Muscle layer of duodenum (tissue), 2 donors: ENCODE results near the gene NPAS3.

Experiments
- H3K27ac ChIP-seq: one replicate; pipeline ENCODE4 v1.7.0; 2013; ENCODE audit warnings: mild to moderate bottlenecking, low read length
- H3K27me3 ChIP-seq: one replicate; pipeline ENCODE4 v1.7.0; 2013; ENCODE audit warnings: low read depth, mild to moderate bottlenecking, control low read depth, low read length
- H3K36me3 ChIP-seq, 2 donors: one replicate each; pipeline ENCODE4 v1.7.0; 2013; ENCODE audit warnings: low read length in 2 of 2, control low read depth in 1 of 2, mild to moderate bottlenecking in 1 of 2; ENCODE audit not compliant: insufficient read depth in 2 of 2, control insufficient read depth in 1 of 2
- H3K4me1 ChIP-seq, 2 donors: one replicate each; pipeline ENCODE4 v1.7.0; 2013; ENCODE audit warnings: low read length in 2 of 2, mild to moderate bottlenecking in 2 of 2, control low read depth in 1 of 2, moderate library complexity in 1 of 2; ENCODE audit not compliant: insufficient read depth in 2 of 2, control insufficient read depth in 1 of 2
- H3K4me3 ChIP-seq, 2 donors: one replicate each; pipeline ENCODE4 v1.7.0; 2013; ENCODE audit warnings: low read length in 2 of 2, low read depth in 1 of 2, mild to moderate bottlenecking in 1 of 2
- H3K9me3 ChIP-seq, 2 donors: one replicate each; pipeline ENCODE4 v1.7.0; 2013; ENCODE audit warnings: low read length in 2 of 2, control low read depth in 1 of 2, mild to moderate bottlenecking in 1 of 2; ENCODE audit not compliant: control insufficient read depth in 1 of 2
- donor health status: healthy.

Gene NPAS3

GRCh38 chr14:33610121-33610520, 671.4 kb downstream of the NPAS3 start:
- no peaks in the 10 kb centered on the region for H3K27me3 ChIP-seq
- H3K27ac ChIP-seq = no peak overlapping the region
- no peak overlapping the region for H3K4me3 ChIP-seq
- H3K36me3 ChIP-seq = no peaks in the 10 kb centered on the region
- no peaks in the 10 kb centered on the region for H3K9me3 ChIP-seq
- no peaks in the 10 kb centered on the region for H3K4me1 ChIP-seq

GRCh38 chr14:33611405-33612196, 672.9 kb downstream of the NPAS3 start:
- Histone ChIP-seq H3K9me3 (no peaks in the 10 kb centered on the region), H3K27me3 (no peaks in the 10 kb centered on the region), H3K27ac (no peak overlapping the region), H3K4me1 (no peaks in the 10 kb centered on the region), H3K4me3 (no peak overlapping the region), H3K36me3 (no peaks in the 10 kb centered on the region)

- no peaks in the 10 kb centered on the region for H3K9me3 ChIP-seq
- H3K4me1 ChIP-seq = no peaks in the 10 kb centered on the region
- no peak overlapping the region for H3K4me3 ChIP-seq
- no peaks in the 10 kb centered on the region for H3K36me3 ChIP-seq
- no peak overlapping the region for H3K27ac ChIP-seq
- no peaks in the 10 kb centered on the region for H3K27me3 ChIP-seq
Measured at GRCh38 chr14:33612197-33612505, 673.5 kb downstream of the NPAS3 start.

- Histone ChIP-seq H3K27me3 (no peaks in the 10 kb centered on the region), H3K4me1 (no peaks in the 10 kb centered on the region), H3K9me3 (no peaks in the 10 kb centered on the region), H3K36me3 (no peaks in the 10 kb centered on the region), H3K4me3 (no peak overlapping the region), H3K27ac (no peak overlapping the region)
Measured at GRCh38 chr14:33617154-33617553, 678.5 kb downstream of the NPAS3 start.

- H3K36me3 ChIP-seq = no peaks in the 10 kb centered on the region
- H3K27ac ChIP-seq = no peak overlapping the region
- H3K4me3 ChIP-seq = no peak overlapping the region
- no peaks in the 10 kb centered on the region for H3K27me3 ChIP-seq
- no peaks in the 10 kb centered on the region for H3K9me3 ChIP-seq
- no peaks in the 10 kb centered on the region for H3K4me1 ChIP-seq
Measured at GRCh38 chr14:33618361-33619105, 679.9 kb downstream of the NPAS3 start.

GRCh38 chr14:33622496-33622895, 683.8 kb downstream of the NPAS3 start:
- Histone ChIP-seq H3K27ac (no peak overlapping the region), H3K4me3 (no peak overlapping the region), H3K9me3 (no peaks in the 10 kb centered on the region), H3K36me3 (no peaks in the 10 kb centered on the region), H3K27me3 (no peaks in the 10 kb centered on the region), H3K4me1 (no peaks in the 10 kb centered on the region)

- H3K9me3 ChIP-seq = no peaks in the 10 kb centered on the region
- H3K27ac ChIP-seq = no peak overlapping the region
- no peaks in the 10 kb centered on the region for H3K4me1 ChIP-seq
- no peaks in the 10 kb centered on the region for H3K27me3 ChIP-seq
- no peaks in the 10 kb centered on the region for H3K36me3 ChIP-seq
- H3K4me3 ChIP-seq = no peak overlapping the region
Measured at GRCh38 chr14:33629792-33630191, 691.1 kb downstream of the NPAS3 start.

- H3K9me3 ChIP-seq = no peaks in the 10 kb centered on the region
- no peak overlapping the region for H3K27ac ChIP-seq
- no peak overlapping the region for H3K4me3 ChIP-seq
- no peaks in the 10 kb centered on the region for H3K4me1 ChIP-seq
- no peaks in the 10 kb centered on the region for H3K27me3 ChIP-seq
- no peaks in the 10 kb centered on the region for H3K36me3 ChIP-seq
Measured at GRCh38 chr14:33631021-33631420, 692.3 kb downstream of the NPAS3 start.

- Histone ChIP-seq H3K27ac (no peak overlapping the region), H3K9me3 (no peaks in the 10 kb centered on the region), H3K4me1 (no peaks in the 10 kb centered on the region), H3K4me3 (no peak overlapping the region), H3K27me3 (no peaks in the 10 kb centered on the region), H3K36me3 (no peaks in the 10 kb centered on the region)
Measured at GRCh38 chr14:33631441-33631840, 692.8 kb downstream of the NPAS3 start.

GRCh38 chr14:33634631-33635030, 696.0 kb downstream of the NPAS3 start:
- Histone ChIP-seq H3K27me3 (no peaks in the 10 kb centered on the region), H3K9me3 (no peaks in the 10 kb centered on the region), H3K4me1 (no peaks in the 10 kb centered on the region), H3K27ac (no peak overlapping the region), H3K4me3 (no peak overlapping the region), H3K36me3 (no peaks in the 10 kb centered on the region)

GRCh38 chr14:33636716-33637115, 698.0 kb downstream of the NPAS3 start:
- no peak overlapping the region for H3K27ac ChIP-seq
- H3K4me3 ChIP-seq = no peak overlapping the region
- no peaks in the 10 kb centered on the region for H3K36me3 ChIP-seq
- H3K9me3 ChIP-seq = no peaks in the 10 kb centered on the region
- H3K27me3 ChIP-seq = no peaks in the 10 kb centered on the region
- no peaks in the 10 kb centered on the region for H3K4me1 ChIP-seq

GRCh38 chr14:33642080-33642479, 703.4 kb downstream of the NPAS3 start:
- Histone ChIP-seq H3K9me3 (no peaks in the 10 kb centered on the region), H3K27me3 (no peaks in the 10 kb centered on the region), H3K27ac (no peak overlapping the region), H3K4me1 (no peaks in the 10 kb centered on the region), H3K36me3 (no peaks in the 10 kb centered on the region), H3K4me3 (no peak overlapping the region)
